HEK293T (cell line): Measurements from ENCODE around the gene SV2B.

ENCODE experiments used
- BHLHE40 ChIP-seq: fragments of 450-650 bp; IDR thresholded peaks from 2 replicates; pipeline ENCODE4 v1.6.1; 2016; ENCODE audit warnings: mild to moderate bottlenecking, moderate library complexity, borderline replicate concordance
- CTBP1 ChIP-seq: fragments of 450-650 bp; IDR thresholded peaks from 2 replicates; pipeline ENCODE4 v1.6.1; 2016; ENCODE audit warnings: borderline replicate concordance
- PKNOX1 ChIP-seq: fragments of 450-650 bp; IDR thresholded peaks from 2 replicates; pipeline ENCODE4 v1.6.1; 2016

DNA sequence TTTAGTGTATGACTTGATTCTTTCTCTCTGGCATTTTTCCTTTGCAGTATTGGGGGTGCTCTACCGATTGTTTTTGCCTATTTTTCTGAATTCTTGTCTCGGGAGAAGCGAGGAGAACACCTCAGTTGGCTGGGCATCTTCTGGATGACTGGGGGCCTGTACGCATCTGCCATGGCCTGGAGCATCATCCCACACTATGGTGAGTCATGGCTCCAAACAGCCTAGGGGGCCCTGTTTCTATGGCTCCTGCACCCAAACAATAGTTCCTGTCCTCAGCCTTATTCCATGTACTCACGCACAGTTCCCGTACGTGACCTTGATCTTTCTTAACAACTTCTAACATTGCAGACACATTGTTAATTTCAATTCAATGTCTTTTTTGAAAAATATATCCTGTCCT is 152.3 kb downstream of the SV2B start:
- TF ChIP-seq CTBP1 (no peak), BHLHE40 (no peak), PKNOX1 (no peak)
